Esophagus muscularis mucosa (tissue), 4 donors: ENCODE measurements around the gene PTPRE. TPM values are rescaled to one million over a fixed set of nuclear protein-coding genes. Genes with fewer than 3 reads are reported as not detected.

Experiments used
- DNase-seq: peaks from one replicate; pipeline ENCODE4 v3.0.0-alpha.2; 2017; ENCODE audit errors: extremely low spot score
- H3K27ac ChIP-seq, 4 donors: fragments of 200-600 bp; sonication (generic); replicated peaks in 1 of 4; 1 replicate in 3 of 4; 2 replicates in 1 of 4; pipeline ENCODE4 v1.5.1; 2016 to 2019; ENCODE audit warnings: mild to moderate bottlenecking in 1 of 4
- H3K27me3 ChIP-seq, 4 donors: fragments of 200-600 bp; sonication (generic); one replicate each; pipeline versions ENCODE4 v1.5.1 to v1.6.0; 2016 to 2019
- H3K36me3 ChIP-seq, 4 donors: fragments of 200-600 bp; sonication (generic); one replicate each; pipeline ENCODE4 v1.5.1; 2016 to 2019
- H3K4me1 ChIP-seq, 4 donors: fragments of 200-600 bp; sonication (generic); one replicate each; pipeline ENCODE4 v1.5.1; 2016 to 2019
- H3K4me3 ChIP-seq, 4 donors: fragments of 200-600 bp; sonication (generic); 1 replicate in 2 of 4; 2 replicates in 2 of 4; pipeline ENCODE4 v1.5.1; 2016 to 2019; ENCODE audit warnings: mild to moderate bottlenecking in 4 of 4, moderate library complexity in 1 of 4
- H3K9me3 ChIP-seq, 4 donors: fragments of 200-600 bp; sonication (generic); 1 replicate in 3 of 4; 2 replicates in 1 of 4; pipeline ENCODE4 v1.5.1; 2016 to 2019
- CTCF ChIP-seq, 3 experiments: fragments of 200-600 bp in 2 of 3; fragments of 450-650 bp in 1 of 3; sonication (generic) in 2 of 3; IDR thresholded peaks; one replicate each; pipeline ENCODE4 v1.5.1; 2017 to 2019; ENCODE audit warnings: antibody characterized with exemption in 3 of 3, mild to moderate bottlenecking in 2 of 3, moderate library complexity in 1 of 3
- EP300 ChIP-seq: sonication (generic); formaldehyde crosslinking; IDR thresholded peaks from one replicate; pipeline ENCODE4 v1.6.1; 2017; ENCODE audit warnings: antibody characterized with exemption
- POLR2A ChIP-seq: fragments of 450-650 bp; IDR thresholded peaks from one replicate; pipeline ENCODE4 v1.6.1; 2017; ENCODE audit warnings: antibody characterized with exemption, moderate library complexity, mild to moderate bottlenecking, low read depth
- POLR2AphosphoS5 ChIP-seq, 2 donors: sonication (generic); formaldehyde crosslinking; IDR thresholded peaks; one replicate each; pipeline ENCODE4 v1.6.1; 2017; ENCODE audit warnings: antibody characterized with exemption in 2 of 2
- WGBS: methylation state at CpG from one replicate; pipeline ENCODE4 v1.1.5; 2018; 5-methylcytosine and 5-hydroxymethylcytosine counted together
- intact Hi-C: fragments of 100-400 bp; cut with DNase I; formaldehyde crosslinking; loops from one replicate; pipeline ENCODE4 v1.15.1; 2023
- total RNA-seq, 4 donors: library from RNA; depleted of rRNA; stranded (reverse); fragments of >200 nt; gene quantifications; one replicate each; pipeline versions ENCODE4 v1.1.0 to v1.2.1, GENCODE V29; 2016

Gene PTPRE
- total RNA-seq, 4 donors from 2014 or later = 8.7 to 22.4 (median 13.3) TPM

GRCh38 chr10:127909716-127910463, 3.0 kb downstream of the PTPRE start:
- Histone ChIP-seq H3K36me3 (no peaks in the 10 kb centered on the region), H3K27ac (no peak overlapping the region), H3K9me3 (no peaks in the 10 kb centered on the region), H3K27me3 (peaks cover 0 to 43% (median 0%) of the 10 kb centered on the region in 4 donors), H3K4me3 (no peak overlapping the region), H3K4me1 (peaks cover 14 to 27% (median 25%) of the 10 kb centered on the region in 4 donors)
- DNase-seq = peak; percentile 66
- whole genome bisulfite sequencing = 86% methylated on average over 6 of the region's 7 CpGs
- intact Hi-C loops = loop anchor here (10.0 kb wide), 1 partner anchor 165 kb away; no protein-coding TSS in a partner anchor
- TF ChIP-seq CTCF (IDR thresholded peaks at IDR 0.05) = no peak
- no peak for TF ChIP-seq POLR2AphosphoS5 (IDR thresholded peaks at IDR 0.05)
- no peak for TF ChIP-seq EP300
- no peak for TF ChIP-seq POLR2A

GRCh38 chr10:127910464-127910770, 3.5 kb downstream of the PTPRE start:
- H3K36me3 ChIP-seq = no peaks in the 10 kb centered on the region
- H3K4me3 ChIP-seq = no peak overlapping the region
- peaks cover 0 to 38% (median 0%) of the 10 kb centered on the region in 4 donors for H3K27me3 ChIP-seq
- WGBS = 68% methylated on average over 2 of the region's 2 CpGs
- no peak for TF ChIP-seq POLR2AphosphoS5 (IDR thresholded peaks at IDR 0.05)
- TF ChIP-seq CTCF (IDR thresholded peaks at IDR 0.05) = no peak
- no peak for TF ChIP-seq EP300
- TF ChIP-seq POLR2A = no peak
- DNase-seq = no peak
- peaks cover 14 to 27% (median 25%) of the 10 kb centered on the region in 4 donors for H3K4me1 ChIP-seq
- no peak overlapping the region for H3K27ac ChIP-seq
- intact Hi-C loops = no loop called here
- H3K9me3 ChIP-seq = no peaks in the 10 kb centered on the region

GRCh38 chr10:127911218-127911866, 4.4 kb downstream of the PTPRE start:
- no peak overlapping the region for H3K4me3 ChIP-seq
- no peaks in the 10 kb centered on the region for H3K9me3 ChIP-seq
- peak; percentile 81 for DNase-seq
- 74% methylated on average over 10 of the region's 10 CpGs for WGBS
- H3K27me3 ChIP-seq = peaks cover 0 to 29% (median 0%) of the 10 kb centered on the region in 4 donors
- no peak overlapping the region for H3K27ac ChIP-seq
- TF ChIP-seq EP300 (no peak), POLR2AphosphoS5 (IDR thresholded peaks at IDR 0.05) (no peak), CTCF (IDR thresholded peaks at IDR 0.05) (no peak), POLR2A (no peak)
- H3K4me1 ChIP-seq = peaks cover 14 to 27% (median 25%) of the 10 kb centered on the region in 4 donors
- intact Hi-C loops = no loop called here
- H3K36me3 ChIP-seq = no peaks in the 10 kb centered on the region

GRCh38 chr10:127911867-127912257, 5.0 kb downstream of the PTPRE start:
- peaks cover 14 to 23% (median 21%) of the 10 kb centered on the region in 4 donors for H3K4me1 ChIP-seq
- no peak overlapping the region for H3K4me3 ChIP-seq
- peaks cover 0 to 24% (median 0%) of the 10 kb centered on the region in 4 donors for H3K27me3 ChIP-seq
- no peaks in the 10 kb centered on the region for H3K9me3 ChIP-seq
- intact Hi-C loops = no loop called here
- H3K36me3 ChIP-seq = no peaks in the 10 kb centered on the region
- TF ChIP-seq POLR2AphosphoS5 (IDR thresholded peaks at IDR 0.05) = no peak
- TF ChIP-seq EP300 = no peak
- H3K27ac ChIP-seq = no peak overlapping the region
- 89% methylated on average over 4 of the region's 4 CpGs for WGBS
- peak; percentile 87 for DNase-seq

- H3K4me1 ChIP-seq = peaks cover 12 to 14% (median 14%) of the 10 kb centered on the region in 4 donors
- H3K4me3 ChIP-seq = no peak overlapping the region
- H3K27me3 ChIP-seq = peaks cover 0 to 15% (median 0%) of the 10 kb centered on the region in 4 donors
- 96% methylated on average over 12 of the region's 12 CpGs for WGBS
- peak overlapping the region in 1 of 4 donors; percentile 42 for H3K27ac ChIP-seq
- H3K36me3 ChIP-seq = no peaks in the 10 kb centered on the region
- H3K9me3 ChIP-seq = no peaks in the 10 kb centered on the region
- no peak for TF ChIP-seq POLR2AphosphoS5 (IDR thresholded peaks at IDR 0.05)
- TF ChIP-seq POLR2A = no peak
- no peak for TF ChIP-seq CTCF (IDR thresholded peaks at IDR 0.05)
- TF ChIP-seq EP300 = no peak
- DNase-seq = peak; percentile 91
- intact Hi-C loops = no loop called here
Observed at GRCh38 chr10:127912607-127913367, 5.9 kb downstream of the PTPRE start.
